NT2/D1 (cell line): ENCODE data around the gene C6orf132.

ENCODE experiments used
- SUZ12 ChIP-seq: IDR thresholded peaks from 2 replicates; pipeline ENCODE4 v1.6.1; 2011; ENCODE audit not compliant: insufficient read length, insufficient read depth; ENCODE audit errors: extremely low read depth
- YY1 ChIP-seq: IDR thresholded peaks from 2 replicates; pipeline ENCODE4 v1.6.1; 2011; ENCODE audit not compliant: insufficient read length, insufficient read depth
- ZNF274 ChIP-seq: IDR thresholded peaks from 2 replicates; pipeline ENCODE4 v1.6.1; 2011; ENCODE audit warnings: mild to moderate bottlenecking, low read depth, low read length

- TF ChIP-seq ZNF274 (no peak), YY1 (no peak), SUZ12 (no peak)
Measured at GRCh38 chr6:42179261-42179944, 37.0 kb upstream of the C6orf132 start.
